Activated T-cell treated with anti-CD3 and anti-CD28 coated beads, Interleukin-2, amount 50 U/mL, for 24 hours (primary cell): Measurements from ENCODE around the gene ZNF319.

Experiments
- DNase-seq: peaks from one replicate; pipeline ENCODE4 v3.0.0-alpha.2; 2020
- H3K27ac Mint-ChIP-seq: 2 replicates; pipeline ENCODE4 v1.8.0; 2020; ENCODE audit warnings: mild to moderate bottlenecking, mixed read lengths
- H3K27me3 Mint-ChIP-seq: 2 replicates; pipeline ENCODE4 v1.8.0; 2020; ENCODE audit warnings: mixed read lengths
- H3K36me3 Mint-ChIP-seq: 2 replicates; pipeline ENCODE4 v1.8.0; 2020; ENCODE audit warnings: low read depth, mixed read lengths
- H3K4me1 Mint-ChIP-seq: 2 replicates; pipeline ENCODE4 v1.8.0; 2020; ENCODE audit warnings: low read depth, mixed read lengths
- H3K4me3 Mint-ChIP-seq: 2 replicates; pipeline ENCODE4 v1.8.0; 2020; ENCODE audit warnings: mild to moderate bottlenecking, moderate library complexity, mixed read lengths
- H3K9me3 Mint-ChIP-seq: 2 replicates; pipeline ENCODE4 v1.8.0; 2020; ENCODE audit warnings: mixed read lengths

Gene ZNF319

DNA sequence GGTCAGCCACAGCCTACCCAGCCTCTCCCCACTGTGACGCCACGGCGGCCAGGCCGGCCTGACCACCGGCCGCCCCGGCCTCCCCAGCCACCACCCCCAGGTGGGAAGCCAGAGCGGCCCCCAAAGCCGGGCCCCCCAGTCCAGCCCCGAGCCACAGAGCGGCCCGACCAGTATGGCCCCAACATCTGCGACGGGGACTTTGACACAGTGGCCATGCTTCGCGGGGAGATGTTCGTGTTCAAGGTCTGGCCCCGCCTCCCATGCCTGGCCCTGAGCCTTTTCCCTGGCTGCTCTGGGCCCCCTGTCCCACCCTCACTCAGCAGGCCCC, 41.1 kb upstream of the ZNF319 start:
- no peaks in the 10 kb centered on the region for H3K9me3 Mint-ChIP-seq
- DNase-seq = no peak
- no peaks in the 10 kb centered on the region for H3K4me1 Mint-ChIP-seq
- no peak overlapping the region for H3K4me3 Mint-ChIP-seq
- H3K27ac Mint-ChIP-seq = no peak overlapping the region
- no peaks in the 10 kb centered on the region for H3K36me3 Mint-ChIP-seq
- no peaks in the 10 kb centered on the region for H3K27me3 Mint-ChIP-seq

DNA sequence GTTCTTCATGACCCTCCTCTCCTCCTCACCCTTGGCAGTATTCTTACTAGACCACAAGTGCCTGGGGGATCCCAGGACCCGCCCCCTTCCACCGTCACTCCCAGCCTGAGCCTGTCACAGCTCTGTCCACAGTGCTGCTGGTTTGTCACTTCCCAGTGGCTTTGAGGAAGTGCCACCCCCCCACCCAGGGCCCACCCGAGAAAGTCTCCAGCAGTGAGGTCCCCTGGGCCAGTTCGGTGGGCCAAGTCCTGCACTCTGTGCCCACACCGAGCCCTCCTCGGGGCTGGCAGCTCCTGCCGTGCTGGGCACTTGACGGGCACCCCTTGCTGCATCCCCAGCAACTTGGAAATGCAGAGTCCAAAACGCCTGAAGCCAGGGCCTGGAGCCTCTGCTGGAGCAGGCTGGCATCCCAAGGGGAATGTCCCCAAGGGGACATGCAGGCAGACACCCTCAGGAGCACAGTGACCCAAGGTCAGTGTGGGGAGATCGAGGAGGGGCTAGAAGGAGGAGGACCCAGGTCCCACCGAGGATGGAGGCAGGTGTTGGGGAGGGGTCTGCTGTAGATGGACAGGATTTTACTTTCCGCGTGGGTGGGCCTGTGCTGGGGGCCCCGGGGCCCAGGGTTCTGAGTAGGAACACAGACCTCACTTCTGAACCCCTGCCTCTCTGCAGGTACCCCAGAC, 40.6 kb upstream of the ZNF319 start:
- Mint-ChIP-seq H3K27ac (no peak overlapping the region), H3K9me3 (no peaks in the 10 kb centered on the region), H3K27me3 (no peaks in the 10 kb centered on the region), H3K4me1 (no peaks in the 10 kb centered on the region), H3K4me3 (no peak overlapping the region), H3K36me3 (no peaks in the 10 kb centered on the region)
- DNase-seq = no peak

DNA sequence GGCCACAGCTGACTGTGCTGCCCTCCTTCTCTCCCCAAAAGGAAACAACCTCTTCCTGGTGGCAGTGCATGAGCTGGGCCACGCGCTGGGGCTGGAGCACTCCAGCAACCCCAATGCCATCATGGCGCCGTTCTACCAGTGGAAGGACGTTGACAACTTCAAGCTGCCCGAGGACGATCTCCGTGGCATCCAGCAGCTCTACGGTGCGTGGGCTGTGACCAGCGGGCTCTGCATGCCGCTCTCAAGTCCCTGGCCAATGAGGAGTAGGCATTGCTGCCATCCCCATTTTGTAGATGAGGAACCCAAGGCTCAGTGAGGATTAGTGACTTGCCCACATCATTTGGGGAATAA, 40.0 kb upstream of the ZNF319 start:
- Mint-ChIP-seq H3K4me1 (no peaks in the 10 kb centered on the region), H3K27ac (no peak overlapping the region), H3K4me3 (no peak overlapping the region), H3K27me3 (no peaks in the 10 kb centered on the region), H3K36me3 (no peaks in the 10 kb centered on the region), H3K9me3 (no peaks in the 10 kb centered on the region)
- no peak for DNase-seq

DNA sequence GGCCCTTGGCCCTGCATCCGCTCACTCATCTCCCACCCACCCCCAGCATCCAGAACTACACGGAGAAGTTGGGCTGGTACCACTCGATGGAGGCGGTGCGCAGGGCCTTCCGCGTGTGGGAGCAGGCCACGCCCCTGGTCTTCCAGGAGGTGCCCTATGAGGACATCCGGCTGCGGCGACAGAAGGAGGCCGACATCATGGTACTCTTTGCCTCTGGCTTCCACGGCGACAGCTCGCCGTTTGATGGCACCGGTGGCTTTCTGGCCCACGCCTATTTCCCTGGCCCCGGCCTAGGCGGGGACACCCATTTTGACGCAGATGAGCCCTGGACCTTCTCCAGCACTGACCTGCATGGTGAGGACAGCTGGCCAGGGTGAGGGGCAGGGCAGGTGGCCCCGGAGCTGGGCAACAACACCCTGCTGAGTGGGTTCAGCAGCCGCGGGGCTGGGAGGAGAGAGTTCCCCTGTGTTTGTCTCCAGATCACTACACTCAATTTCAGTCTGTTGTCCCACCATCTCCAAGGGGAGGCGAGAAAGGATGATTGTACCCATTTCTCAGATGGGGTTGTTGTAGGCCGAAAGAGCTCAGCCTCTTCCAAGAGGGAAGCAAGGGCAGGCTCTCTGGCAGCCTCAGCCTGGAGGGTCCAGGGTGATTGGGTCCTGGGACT, 39.5 kb upstream of the ZNF319 start:
- H3K4me1 Mint-ChIP-seq = no peaks in the 10 kb centered on the region

DNA sequence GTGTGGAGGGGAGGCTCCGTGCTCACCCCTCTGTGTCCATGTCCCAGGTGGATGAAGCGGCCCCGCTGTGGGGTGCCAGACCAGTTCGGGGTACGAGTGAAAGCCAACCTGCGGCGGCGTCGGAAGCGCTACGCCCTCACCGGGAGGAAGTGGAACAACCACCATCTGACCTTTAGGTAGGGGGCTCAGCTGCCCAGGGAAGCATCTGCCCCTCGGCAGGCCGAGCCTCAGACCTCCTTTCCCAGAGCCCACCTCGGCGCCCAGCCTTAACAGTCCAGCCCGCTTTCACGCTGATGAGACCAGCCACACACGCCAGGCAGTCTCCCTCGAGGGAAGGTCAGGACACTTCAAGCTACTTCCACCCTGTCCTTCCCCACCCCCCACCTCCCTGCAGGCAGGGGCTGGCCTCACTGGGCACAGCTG, 37.8 kb upstream of the ZNF319 start:
- Mint-ChIP-seq H3K9me3 (no peaks in the 10 kb centered on the region), H3K4me1 (no peaks in the 10 kb centered on the region), H3K4me3 (no peak overlapping the region), H3K27me3 (no peaks in the 10 kb centered on the region), H3K36me3 (no peaks in the 10 kb centered on the region), H3K27ac (no peak overlapping the region)
- no peak for DNase-seq

More for the DNA sequence above, 39.5 kb upstream of the ZNF319 start:
- no peaks in the 10 kb centered on the region for H3K36me3 Mint-ChIP-seq
- no peaks in the 10 kb centered on the region for H3K9me3 Mint-ChIP-seq
- H3K27ac Mint-ChIP-seq = no peak overlapping the region
- H3K27me3 Mint-ChIP-seq = no peaks in the 10 kb centered on the region
- H3K4me3 Mint-ChIP-seq = no peak overlapping the region
- DNase-seq = no peak

DNA sequence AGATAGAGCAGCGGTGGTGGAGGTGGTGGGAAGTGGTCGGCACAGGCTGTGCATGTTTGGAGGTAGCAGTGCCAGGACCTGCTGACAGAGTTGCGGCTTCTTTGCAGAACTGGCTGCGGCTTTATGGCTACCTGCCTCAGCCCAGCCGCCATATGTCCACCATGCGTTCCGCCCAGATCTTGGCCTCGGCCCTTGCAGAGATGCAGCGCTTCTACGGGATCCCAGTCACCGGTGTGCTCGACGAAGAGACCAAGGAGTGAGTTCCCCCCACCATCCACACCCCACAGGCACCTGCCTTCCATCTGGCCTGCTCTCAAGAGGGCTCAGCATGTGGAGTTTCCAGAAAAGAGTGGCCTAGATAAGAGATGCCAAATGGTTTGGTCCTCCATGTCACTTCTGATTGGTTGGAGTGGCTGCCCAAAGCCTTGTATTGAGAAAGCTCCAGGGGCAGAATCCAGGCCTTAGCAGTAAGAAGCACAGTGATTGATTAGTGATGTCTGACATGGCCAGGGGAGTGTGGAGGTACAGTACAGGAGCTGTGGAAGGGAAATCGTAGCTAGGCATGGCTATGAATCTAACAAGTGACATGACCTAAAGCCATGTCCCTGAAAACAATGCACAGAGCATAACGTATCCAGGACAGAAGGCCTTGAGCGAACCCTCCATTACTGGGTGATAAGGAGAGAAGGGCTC, 37.0 kb upstream of the ZNF319 start:
- H3K36me3 Mint-ChIP-seq = no peaks in the 10 kb centered on the region
- no peaks in the 10 kb centered on the region for H3K27me3 Mint-ChIP-seq
- H3K4me1 Mint-ChIP-seq = no peaks in the 10 kb centered on the region
- H3K9me3 Mint-ChIP-seq = no peaks in the 10 kb centered on the region
- no peak for DNase-seq
- H3K27ac Mint-ChIP-seq = no peak overlapping the region
- no peak overlapping the region for H3K4me3 Mint-ChIP-seq

DNA sequence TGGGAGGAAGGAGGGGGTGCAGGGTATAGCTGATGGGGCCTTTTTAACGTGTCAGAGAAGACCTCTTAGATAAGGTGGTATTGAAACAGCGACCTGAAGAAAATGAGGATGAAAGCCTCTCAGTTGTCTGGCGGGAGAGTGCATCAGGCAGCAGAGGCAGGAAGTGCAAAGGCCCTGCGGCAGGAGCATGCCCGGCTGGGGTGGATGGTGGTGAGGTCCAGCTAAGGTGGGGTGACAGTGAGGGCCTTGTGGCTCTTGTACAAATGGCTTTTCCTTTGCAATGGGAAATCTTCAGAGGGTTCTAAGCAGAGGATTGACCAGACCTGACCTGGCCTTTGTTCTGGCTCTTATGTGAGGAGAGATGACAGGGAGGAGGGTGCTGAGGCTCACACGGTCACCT, 36.5 kb upstream of the ZNF319 start:
- Mint-ChIP-seq H3K9me3 (no peaks in the 10 kb centered on the region), H3K4me1 (no peaks in the 10 kb centered on the region), H3K27ac (no peak overlapping the region), H3K36me3 (no peaks in the 10 kb centered on the region), H3K27me3 (no peaks in the 10 kb centered on the region), H3K4me3 (no peak overlapping the region)
- no peak for DNase-seq

DNA sequence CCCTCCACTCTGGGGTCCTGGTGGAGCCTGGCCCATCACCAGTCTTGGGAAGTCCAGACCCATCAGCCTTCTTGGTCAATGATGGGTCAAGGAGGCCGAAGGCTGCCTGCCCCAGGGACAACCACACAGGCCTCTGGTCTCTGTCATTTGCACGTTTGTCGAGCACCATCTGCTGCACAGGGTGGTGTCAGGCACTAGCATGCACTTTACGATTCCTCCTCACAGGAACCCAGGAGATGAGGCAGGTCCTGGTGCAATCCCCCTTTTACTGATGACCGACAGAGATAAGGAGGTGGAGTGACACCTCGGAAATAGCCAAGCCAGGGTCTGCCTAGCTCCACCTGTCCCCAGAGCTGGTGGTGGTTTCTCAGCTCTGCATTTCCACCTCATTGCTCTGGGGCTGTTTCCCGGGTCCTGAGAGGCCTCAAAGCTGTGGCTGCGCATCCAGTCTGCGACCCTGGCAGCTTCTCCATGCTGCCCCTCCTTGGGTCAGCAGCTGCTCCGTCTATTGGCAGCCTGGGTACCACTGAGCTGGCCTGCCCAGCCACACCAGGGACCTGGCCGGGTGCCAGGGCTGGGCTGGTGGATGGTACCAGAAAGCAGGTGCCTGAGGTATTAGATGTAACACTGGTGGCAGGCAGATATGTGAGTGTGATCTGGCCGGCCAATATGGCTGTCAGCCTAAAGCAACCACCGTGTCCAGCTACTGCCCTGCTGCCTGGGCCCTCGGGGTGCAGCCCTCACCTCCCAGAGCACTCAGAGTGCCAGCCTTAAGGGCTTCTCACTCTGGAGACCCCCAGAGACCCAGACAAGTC, 35.1 kb upstream of the ZNF319 start:
- Mint-ChIP-seq H3K4me3 (no peak overlapping the region), H3K9me3 (no peaks in the 10 kb centered on the region), H3K27me3 (no peaks in the 10 kb centered on the region), H3K4me1 (no peaks in the 10 kb centered on the region), H3K27ac (no peak overlapping the region), H3K36me3 (no peaks in the 10 kb centered on the region)
- no peak for DNase-seq

DNA sequence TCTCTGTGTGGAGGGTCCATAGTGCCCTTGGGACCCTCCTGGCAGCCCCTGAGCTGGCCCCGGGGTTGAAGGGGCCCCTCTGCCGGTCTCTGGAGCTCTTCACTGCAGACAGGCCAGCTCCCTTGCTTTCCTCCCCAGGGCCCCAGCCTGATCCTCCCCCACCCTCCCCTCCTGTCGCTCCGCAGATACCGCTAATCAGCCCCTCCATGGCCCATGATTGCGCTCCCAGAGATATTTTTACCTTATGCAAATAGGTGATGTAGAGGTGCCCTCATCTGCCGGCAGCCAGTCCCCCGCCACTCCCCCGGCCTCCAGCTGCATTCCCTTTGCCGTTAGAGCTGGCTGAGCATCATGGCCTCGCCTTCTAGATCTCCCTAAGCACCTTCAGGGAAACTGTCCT, 34.3 kb upstream of the ZNF319 start:
- no peaks in the 10 kb centered on the region for H3K4me1 Mint-ChIP-seq
- H3K27ac Mint-ChIP-seq = no peak overlapping the region
- no peaks in the 10 kb centered on the region for H3K9me3 Mint-ChIP-seq
- no peaks in the 10 kb centered on the region for H3K36me3 Mint-ChIP-seq
- no peaks in the 10 kb centered on the region for H3K27me3 Mint-ChIP-seq
- no peak for DNase-seq
- no peak overlapping the region for H3K4me3 Mint-ChIP-seq

DNA sequence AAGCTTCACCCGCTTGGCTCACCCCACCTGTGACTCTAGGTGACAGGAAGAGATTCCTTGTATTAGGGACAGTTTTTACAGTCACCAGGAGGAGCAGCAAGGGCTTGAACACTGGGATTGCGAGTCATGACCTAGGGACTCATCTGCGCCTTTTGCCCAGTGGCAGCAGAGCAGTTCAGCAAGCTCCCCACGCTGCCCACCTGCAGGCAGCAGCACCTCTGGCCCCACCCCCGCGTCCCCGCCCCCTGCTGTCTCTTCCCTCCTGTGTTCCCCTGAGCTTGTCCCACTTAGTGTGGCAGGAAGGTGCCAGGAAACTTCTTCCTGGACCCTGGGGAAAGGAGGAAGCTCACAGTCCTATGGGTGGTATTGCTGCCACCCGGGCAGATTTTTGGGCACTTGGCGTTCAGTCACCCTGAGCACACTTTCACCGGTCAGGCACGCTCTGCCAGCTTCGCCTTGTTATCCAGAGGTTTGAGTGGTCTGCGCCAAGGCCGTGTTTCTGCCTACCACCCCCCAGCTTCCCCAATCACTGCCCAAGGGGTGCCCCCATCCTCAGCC, 33.7 kb upstream of the ZNF319 start:
- Mint-ChIP-seq H3K9me3 (no peaks in the 10 kb centered on the region), H3K4me1 (no peaks in the 10 kb centered on the region), H3K27me3 (no peaks in the 10 kb centered on the region), H3K27ac (no peak overlapping the region), H3K4me3 (no peak overlapping the region), H3K36me3 (no peaks in the 10 kb centered on the region)
- no peak for DNase-seq

DNA sequence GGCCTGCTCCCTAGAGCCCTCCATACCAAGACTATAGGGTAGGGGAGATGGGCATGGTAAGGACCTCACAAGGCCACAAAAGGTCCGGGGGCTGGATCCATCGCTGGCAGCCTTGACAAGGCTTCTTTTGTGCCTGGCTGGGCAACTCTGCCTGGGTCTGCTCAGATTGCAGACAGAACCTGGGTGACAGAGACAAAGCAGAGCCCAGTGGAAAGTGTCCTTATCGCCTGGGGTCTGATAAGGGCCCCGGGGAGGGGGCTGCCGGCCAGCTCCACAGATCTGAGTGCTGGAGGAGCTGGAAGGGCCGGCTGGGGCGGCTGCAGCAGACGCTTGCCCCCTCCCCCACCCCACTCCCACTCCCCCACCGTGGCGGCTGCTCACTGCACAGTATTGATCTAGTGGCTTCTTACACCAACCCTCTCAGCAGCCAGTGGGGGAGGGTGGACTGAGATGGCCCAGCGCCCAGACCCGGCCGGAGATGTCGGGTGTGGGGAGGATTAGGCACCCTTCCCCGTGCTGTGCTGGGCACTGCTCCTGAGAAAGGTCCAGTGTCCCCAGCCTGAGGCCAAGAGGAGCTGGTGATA, 32.3 kb upstream of the ZNF319 start:
- Mint-ChIP-seq H3K27ac (no peak overlapping the region), H3K4me1 (no peaks in the 10 kb centered on the region), H3K9me3 (no peaks in the 10 kb centered on the region), H3K36me3 (no peaks in the 10 kb centered on the region), H3K4me3 (no peak overlapping the region), H3K27me3 (peaks cover 9% of the 10 kb centered on the region)
- DNase-seq = no peak

DNA sequence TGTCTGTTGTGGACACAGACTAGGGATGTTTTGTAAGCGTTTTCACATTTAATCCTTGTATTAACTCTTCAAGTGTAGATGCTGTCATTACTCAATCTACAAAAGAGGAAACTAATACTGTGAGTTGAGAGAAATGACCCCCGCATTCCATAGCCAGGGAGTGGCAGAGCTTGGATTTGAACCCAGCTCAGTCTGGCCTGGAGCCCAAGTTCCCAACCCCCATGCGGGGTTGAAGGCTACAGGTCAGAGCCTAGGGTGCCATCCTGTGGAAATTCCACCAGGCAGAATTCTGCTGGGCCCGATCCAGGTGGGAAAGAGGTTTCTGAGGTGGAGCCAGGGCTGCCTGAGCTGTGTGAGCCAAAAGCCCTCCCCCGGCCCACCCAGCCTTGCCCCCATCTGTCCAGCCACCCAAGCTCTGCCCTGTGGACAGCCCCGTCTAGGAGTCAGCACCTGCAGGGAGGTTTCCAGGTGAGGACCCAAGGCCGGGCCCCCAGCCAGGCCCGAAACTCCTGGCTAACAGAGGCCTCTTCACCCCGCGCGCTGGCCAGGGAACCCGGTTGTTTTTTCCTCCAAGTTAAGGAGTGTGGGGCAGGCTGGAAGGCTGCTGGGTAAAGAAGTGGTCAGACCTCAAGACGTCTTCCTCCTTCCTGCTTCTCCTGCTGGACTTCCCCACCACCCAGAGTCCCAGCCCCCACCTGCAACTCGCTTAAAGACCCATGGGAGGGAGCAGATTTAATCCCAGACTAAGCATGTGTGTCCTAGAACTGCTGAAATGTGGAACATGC, 30.7 kb upstream of the ZNF319 start:
- Mint-ChIP-seq H3K27ac (no peak overlapping the region), H3K36me3 (no peaks in the 10 kb centered on the region), H3K4me1 (peaks cover 3% of the 10 kb centered on the region), H3K9me3 (no peaks in the 10 kb centered on the region), H3K4me3 (no peak overlapping the region), H3K27me3 (peaks cover 10% of the 10 kb centered on the region)
- DNase-seq = no peak

DNA sequence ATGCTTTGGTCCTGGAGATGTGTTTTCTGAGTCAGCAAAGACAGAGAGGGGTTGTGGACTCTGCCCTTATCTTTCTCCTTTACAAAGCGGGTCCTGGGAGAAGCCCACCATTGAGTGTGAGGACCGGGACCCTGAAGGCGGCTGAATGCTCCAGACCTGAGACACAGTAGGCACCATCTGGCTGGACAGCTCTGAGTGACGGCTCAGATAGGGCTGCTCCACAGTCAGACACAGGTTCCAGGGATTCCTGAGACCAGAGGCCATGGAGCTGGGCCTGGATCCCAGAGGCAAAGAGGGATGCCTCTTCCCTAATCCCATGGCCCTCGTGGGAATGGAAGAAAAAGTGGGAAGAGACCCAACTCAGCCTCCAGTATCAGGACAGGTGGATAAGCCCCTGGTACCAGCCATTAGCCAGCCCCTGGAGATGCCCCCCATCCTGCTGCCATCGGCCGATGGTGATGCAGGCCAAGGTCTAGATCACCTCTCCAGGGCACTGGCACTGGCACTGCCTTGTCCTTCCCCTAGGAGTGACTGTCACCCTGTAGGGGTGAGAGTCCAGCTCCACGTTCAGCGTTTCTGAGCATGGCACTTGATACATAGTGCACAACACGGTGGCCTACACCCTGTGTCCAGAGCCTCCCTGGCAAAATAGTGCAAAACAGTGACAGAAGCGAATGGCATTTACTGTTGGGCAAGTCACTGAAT, 29.8 kb upstream of the ZNF319 start:
- H3K27ac Mint-ChIP-seq = no peak overlapping the region
- H3K36me3 Mint-ChIP-seq = no peaks in the 10 kb centered on the region
- DNase-seq = no peak
- H3K4me1 Mint-ChIP-seq = peaks cover 3% of the 10 kb centered on the region
- no peak overlapping the region for H3K4me3 Mint-ChIP-seq
- no peaks in the 10 kb centered on the region for H3K9me3 Mint-ChIP-seq
- peaks cover 10% of the 10 kb centered on the region for H3K27me3 Mint-ChIP-seq
